H9 (cell line): ENCODE data around the gene CFAP299. TPM values are rescaled to one million over a fixed set of nuclear protein-coding genes. Genes with fewer than 3 reads are reported as not detected.

ENCODE experiments used
- DNase-seq: peaks from one replicate; pipeline ENCODE4 v3.0.0-alpha.2; 2017
- H2AFZ ChIP-seq: one replicate; pipeline ENCODE4 v1.6.1; 2013; ENCODE audit warnings: mild to moderate bottlenecking, low read length, control low read depth, moderate library complexity
- H2AK5ac ChIP-seq: 2 replicates; pipeline ENCODE4 v1.6.1; 2013; ENCODE audit warnings: low read length, control low read depth, mixed read lengths; ENCODE audit not compliant: insufficient read length
- H2BK120ac ChIP-seq: one replicate; pipeline ENCODE4 v1.6.1; 2013; ENCODE audit warnings: low read depth, mild to moderate bottlenecking, low read length, control low read depth, inconsistent platforms; ENCODE audit not compliant: poor library complexity, severe bottlenecking
- H2BK12ac ChIP-seq: 2 replicates; pipeline ENCODE4 v1.6.1; 2013; ENCODE audit warnings: low read length, control low read depth, mixed read lengths, low read depth; ENCODE audit not compliant: insufficient read length
- H2BK15ac ChIP-seq: 2 replicates; pipeline ENCODE4 v1.6.1; 2013; ENCODE audit warnings: low read depth, low read length, control low read depth
- H2BK20ac ChIP-seq: one replicate; pipeline ENCODE4 v1.6.1; 2013; ENCODE audit warnings: low read depth, mild to moderate bottlenecking, low read length, control low read depth, inconsistent platforms; ENCODE audit not compliant: poor library complexity, severe bottlenecking
- H2BK5ac ChIP-seq: 2 replicates; pipeline ENCODE4 v1.6.1; 2013; ENCODE audit warnings: low read length, control low read depth, mixed read lengths; ENCODE audit not compliant: insufficient read length
- H3K14ac ChIP-seq: 2 replicates; pipeline ENCODE4 v1.6.1; 2013; ENCODE audit warnings: low read length, control low read depth; ENCODE audit not compliant: insufficient read depth
- H3K18ac ChIP-seq: 2 replicates; pipeline ENCODE4 v1.6.1; 2013; ENCODE audit warnings: low read depth, mild to moderate bottlenecking, mixed read lengths, low read length, control low read depth; ENCODE audit not compliant: insufficient read length
- H3K23ac ChIP-seq: 2 replicates; pipeline ENCODE4 v1.6.1; 2013; ENCODE audit warnings: low read length, control low read depth, mixed read lengths, low read depth; ENCODE audit not compliant: insufficient read length
- H3K23me2 ChIP-seq: 2 replicates; pipeline ENCODE4 v1.6.1; 2013; ENCODE audit warnings: low read depth, mild to moderate bottlenecking, mixed read lengths, low read length, control low read depth; ENCODE audit not compliant: insufficient read length, poor library complexity, severe bottlenecking
- H3K27ac ChIP-seq: 2 replicates; pipeline ENCODE4 v1.5.1; 2013; ENCODE audit warnings: low read length, control low read depth, mixed read lengths, low read depth; ENCODE audit not compliant: insufficient read length
- H3K27me3 ChIP-seq: 2 replicates; pipeline ENCODE4 v1.6.1; 2013; ENCODE audit warnings: low read length, control low read depth, inconsistent platforms; ENCODE audit not compliant: insufficient read depth
- H3K4ac ChIP-seq: 2 replicates; pipeline ENCODE4 v1.6.1; 2013; ENCODE audit warnings: low read depth, mild to moderate bottlenecking, control low read depth, inconsistent platforms, low read length, moderate library complexity
- H3K4me1 ChIP-seq: 2 replicates; pipeline ENCODE4 v1.6.1; 2013; ENCODE audit warnings: low read length, control low read depth, inconsistent platforms; ENCODE audit not compliant: insufficient read depth
- H3K4me2 ChIP-seq: 2 replicates; pipeline ENCODE4 v1.6.1; 2013; ENCODE audit warnings: low read length, control low read depth, mixed read lengths; ENCODE audit not compliant: insufficient read length, insufficient read depth
- H3K56ac ChIP-seq: 2 replicates; pipeline ENCODE4 v1.6.1; 2013; ENCODE audit warnings: low read depth, mild to moderate bottlenecking, mixed read lengths, low read length, control low read depth; ENCODE audit not compliant: insufficient read length
- H3K79me1 ChIP-seq: 2 replicates; pipeline ENCODE4 v1.6.1; 2013; ENCODE audit warnings: low read depth, mild to moderate bottlenecking, moderate library complexity, low read length, control low read depth, inconsistent platforms; ENCODE audit not compliant: insufficient read depth, poor library complexity, severe bottlenecking
- H3K79me2 ChIP-seq: 2 replicates; pipeline ENCODE4 v1.6.1; 2013; ENCODE audit warnings: low read length, control low read depth, inconsistent platforms; ENCODE audit not compliant: insufficient read depth
- H3K9ac ChIP-seq: 2 replicates; pipeline ENCODE4 v1.6.1; 2013; ENCODE audit warnings: low read length, control low read depth, mixed read lengths; ENCODE audit not compliant: insufficient read length; ENCODE audit errors: extremely low read depth
- H3K9me3 ChIP-seq: one replicate; pipeline ENCODE4 v1.6.1; 2013; ENCODE audit warnings: low read depth, low read length, inconsistent platforms; ENCODE audit not compliant: control insufficient read depth
- H3T11ph ChIP-seq: one replicate; pipeline ENCODE4 v1.6.1; 2013; ENCODE audit warnings: mild to moderate bottlenecking, low read length, control low read depth, inconsistent platforms
- H4K20me1 ChIP-seq: one replicate; pipeline ENCODE4 v1.6.1; 2013; ENCODE audit not compliant: control insufficient read depth, insufficient read length, insufficient read depth
- H4K5ac ChIP-seq: 2 replicates; pipeline ENCODE4 v1.6.1; 2013; ENCODE audit warnings: low read depth, mild to moderate bottlenecking, mixed read lengths, low read length, control low read depth; ENCODE audit not compliant: insufficient read length
- H4K8ac ChIP-seq: replicated peaks from 2 replicates; pipeline ENCODE4 v1.6.1; 2013; ENCODE audit warnings: low read length, control low read depth, mixed read lengths, low read depth; ENCODE audit not compliant: insufficient read length
- H4K91ac ChIP-seq: 2 replicates; pipeline ENCODE4 v1.6.1; 2013; ENCODE audit warnings: low read depth, mild to moderate bottlenecking, moderate library complexity, mixed read lengths, low read length, control low read depth; ENCODE audit not compliant: insufficient read length
- H3K27ac Mint-ChIP-seq, 3 experiments: 2 replicates in 2 of 3; 3 replicates in 1 of 3; pipeline ENCODE4 v1.8.0; 2020 to 2021; ENCODE audit warnings: mixed read lengths in 3 of 3, mild to moderate bottlenecking in 1 of 3, moderate library complexity in 1 of 3
- H3K27me3 Mint-ChIP-seq: 2 replicates; pipeline ENCODE4 v1.8.0; 2021; ENCODE audit warnings: low read depth, mild to moderate bottlenecking, moderate library complexity, mixed read lengths
- H3K36me3 Mint-ChIP-seq, 3 experiments: 2 replicates in 2 of 3; 3 replicates in 1 of 3; pipeline ENCODE4 v1.8.0; 2020 to 2021; ENCODE audit warnings: low read depth in 3 of 3, mixed read lengths in 3 of 3; ENCODE audit not compliant: insufficient read depth in 1 of 3
- H3K4me1 Mint-ChIP-seq, 2 experiments: 2 replicates each; pipeline ENCODE4 v1.8.0; 2020; ENCODE audit warnings: mixed read lengths in 2 of 2
- H3K4me3 Mint-ChIP-seq, 2 experiments: 2 replicates in 1 of 2; 3 replicates in 1 of 2; pipeline ENCODE4 v1.8.0; 2020 to 2021; ENCODE audit warnings: mild to moderate bottlenecking in 2 of 2, mixed read lengths in 2 of 2, moderate library complexity in 1 of 2
- H3K9me3 Mint-ChIP-seq, 2 experiments: 2 replicates in 1 of 2; 3 replicates in 1 of 2; pipeline ENCODE4 v1.8.0; 2020; ENCODE audit warnings: mild to moderate bottlenecking in 2 of 2, mixed read lengths in 2 of 2, moderate library complexity in 1 of 2
- total RNA-seq: library from RNA; stranded (reverse); gene quantifications from 2 replicates; pipeline ENCODE4 v1.2.1, GENCODE V29; 2021
- TF ChIP-seq, protein P1 (sequence below): fragments of 200-600 bp; sonication (generic); conservative IDR thresholded peaks from 3 replicates; pipeline ENCODE4 v1.8.0; 2021; ENCODE audit warnings: antibody characterized with exemption, mild to moderate bottlenecking

CFAP299 gene
- total RNA-seq, 1 experiment from 2014 or later = not detected

GRCh38 chr4:80918004-80918403 lies 582.5 kb downstream of the CFAP299 start:
- Histone ChIP-seq H2BK20ac (no peak overlapping the region), H3K27me3 (no peaks in the 10 kb centered on the region), H3K14ac (no peak overlapping the region), H2BK120ac (no peak overlapping the region), H3K4me1 (no peaks in the 10 kb centered on the region), H3K9me3 (no peaks in the 10 kb centered on the region), H3K4ac (no peak overlapping the region), H3K18ac (no peak overlapping the region), H3K56ac (no peak overlapping the region), H2AFZ (no peak overlapping the region), H3K23ac (no peak overlapping the region), H3K79me2 (no peaks in the 10 kb centered on the region), H2AK5ac (no peak overlapping the region), H3K27ac (no peak overlapping the region), H3T11ph (no peak overlapping the region), H3K4me2 (no peak overlapping the region), H2BK12ac (no peak overlapping the region), H3K23me2 (no peaks in the 10 kb centered on the region), H4K8ac (no peak overlapping the region), H4K20me1 (no peaks in the 10 kb centered on the region), H2BK5ac (no peak overlapping the region), H2BK15ac (no peak overlapping the region), H3K9ac (no peak overlapping the region), H4K91ac (no peak overlapping the region), H3K79me1 (no peaks in the 10 kb centered on the region), H4K5ac (no peak overlapping the region)
- no peaks in the 10 kb centered on the region for H3K9me3 Mint-ChIP-seq
- H3K27ac Mint-ChIP-seq = no peak overlapping the region
- H3K27me3 Mint-ChIP-seq = no peaks in the 10 kb centered on the region; the same call in none of the 2 replicates
- H3K4me1 Mint-ChIP-seq = peaks cover under 1 to 2% of the 10 kb centered on the region in 2 experiments; a peak in 2 of 4 replicates
- H3K4me3 Mint-ChIP-seq = no peak overlapping the region
- no peaks in the 10 kb centered on the region for H3K36me3 Mint-ChIP-seq
- TF ChIP-seq, protein P1, sequence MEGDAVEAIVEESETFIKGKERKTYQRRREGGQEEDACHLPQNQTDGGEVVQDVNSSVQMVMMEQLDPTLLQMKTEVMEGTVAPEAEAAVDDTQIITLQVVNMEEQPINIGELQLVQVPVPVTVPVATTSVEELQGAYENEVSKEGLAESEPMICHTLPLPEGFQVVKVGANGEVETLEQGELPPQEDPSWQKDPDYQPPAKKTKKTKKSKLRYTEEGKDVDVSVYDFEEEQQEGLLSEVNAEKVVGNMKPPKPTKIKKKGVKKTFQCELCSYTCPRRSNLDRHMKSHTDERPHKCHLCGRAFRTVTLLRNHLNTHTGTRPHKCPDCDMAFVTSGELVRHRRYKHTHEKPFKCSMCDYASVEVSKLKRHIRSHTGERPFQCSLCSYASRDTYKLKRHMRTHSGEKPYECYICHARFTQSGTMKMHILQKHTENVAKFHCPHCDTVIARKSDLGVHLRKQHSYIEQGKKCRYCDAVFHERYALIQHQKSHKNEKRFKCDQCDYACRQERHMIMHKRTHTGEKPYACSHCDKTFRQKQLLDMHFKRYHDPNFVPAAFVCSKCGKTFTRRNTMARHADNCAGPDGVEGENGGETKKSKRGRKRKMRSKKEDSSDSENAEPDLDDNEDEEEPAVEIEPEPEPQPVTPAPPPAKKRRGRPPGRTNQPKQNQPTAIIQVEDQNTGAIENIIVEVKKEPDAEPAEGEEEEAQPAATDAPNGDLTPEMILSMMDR = no peak
- DNase-seq = no peak
